GOT3 (cell line): ENCODE measurements around the gene CHCHD5.
A peak's percentile ranks its signal among the peaks of the same experiment; 100 is the strongest.
"Not testable (repeated sequence)": the region's sequence is repeated elsewhere in the genome, so short reads cannot be mapped to it uniquely, and the experiment has no call there.

Experiments used
- DNase-seq: peaks from one replicate; lab custom pipeline; 2025; ENCODE audit warnings: mixed read lengths; lab: John Stamatoyannopoulos, UW

Gene CHCHD5, protein sequence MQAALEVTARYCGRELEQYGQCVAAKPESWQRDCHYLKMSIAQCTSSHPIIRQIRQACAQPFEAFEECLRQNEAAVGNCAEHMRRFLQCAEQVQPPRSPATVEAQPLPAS

DNA sequence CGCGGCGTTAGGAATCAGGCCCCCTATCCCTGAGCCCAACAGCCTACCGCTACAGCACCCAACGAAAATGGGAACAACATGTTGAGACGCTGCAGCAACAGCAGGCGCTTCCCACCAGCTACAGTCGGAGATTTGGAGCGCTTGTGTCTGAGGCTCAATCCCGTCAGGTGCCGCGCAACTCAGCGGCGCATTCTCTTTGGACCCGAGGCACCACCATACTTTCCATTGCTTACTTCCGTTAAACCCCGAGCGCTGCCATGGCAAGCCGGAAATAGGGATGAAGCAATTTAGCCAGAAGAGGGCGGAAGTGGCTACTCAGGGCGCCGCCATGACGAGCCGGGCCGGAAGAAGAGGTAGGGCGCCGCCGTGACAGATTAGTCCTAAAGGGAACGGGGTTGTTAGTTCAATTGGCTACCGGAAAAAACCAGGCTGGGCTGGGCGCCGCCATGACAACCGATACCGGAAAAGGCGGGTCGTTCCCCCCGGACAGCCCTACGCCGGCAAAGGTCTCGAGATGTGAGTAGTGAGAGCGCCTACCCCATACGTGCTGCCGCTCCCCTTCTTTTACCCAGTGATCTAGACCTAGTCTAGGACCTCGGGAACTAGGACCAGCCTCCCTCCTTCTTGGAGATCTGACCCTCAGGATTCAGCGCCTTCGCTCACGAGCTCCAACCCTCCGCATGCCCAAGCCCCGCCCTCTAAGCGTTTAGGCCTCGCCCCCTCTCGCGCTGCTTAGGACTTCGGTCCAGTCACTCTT is at the start of gene CHCHD5:
Gene CHCHD5, plus strand, starts transcription at position 476 of the 757 bp plus-strand sequence. Its CDS starts 39 bp downstream, at position 515.
- DNase-seq = peak; percentile 92

DNA sequence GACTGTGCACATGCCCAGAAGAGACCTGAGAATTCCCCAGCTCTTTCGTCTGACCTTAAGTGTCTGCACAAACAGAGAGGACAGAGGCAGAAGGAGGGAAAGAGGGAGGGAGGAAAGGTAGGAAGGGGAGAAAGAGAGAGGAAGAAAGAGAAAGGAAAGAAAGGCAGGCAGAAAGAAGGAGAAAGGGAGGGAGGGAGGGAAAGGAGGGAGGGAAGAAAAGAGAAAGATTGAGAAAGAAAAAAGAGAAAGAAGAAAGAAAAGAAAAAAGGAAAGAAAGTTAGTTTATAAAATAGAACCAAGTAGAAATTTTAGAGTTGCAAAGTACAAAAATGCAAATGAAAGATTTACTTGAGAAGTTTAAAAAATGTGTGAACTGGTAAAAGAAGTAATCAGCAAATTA is 49.6 kb upstream of the CHCHD5 start:
- no peak for DNase-seq

DNA sequence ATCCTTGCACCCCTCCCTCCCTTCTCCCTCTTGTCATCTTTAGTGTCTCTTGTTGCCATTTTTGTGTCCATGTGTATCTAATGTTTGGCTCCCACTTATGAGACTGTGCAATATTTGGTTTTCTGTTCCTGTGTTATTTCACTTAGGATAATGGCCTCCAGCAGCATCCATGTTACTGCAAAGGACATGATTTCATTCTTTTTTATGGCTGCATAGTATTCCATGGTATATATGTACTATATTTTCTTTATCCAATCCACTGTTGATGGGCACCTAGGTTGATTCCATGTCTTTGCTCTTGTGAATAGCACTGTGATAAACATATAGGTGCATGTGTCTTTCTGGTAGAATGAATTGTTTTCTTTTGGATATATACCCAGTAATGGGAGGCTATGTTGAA is 47.7 kb upstream of the CHCHD5 start:
- DNase-seq = not testable (repeated sequence)

DNA sequence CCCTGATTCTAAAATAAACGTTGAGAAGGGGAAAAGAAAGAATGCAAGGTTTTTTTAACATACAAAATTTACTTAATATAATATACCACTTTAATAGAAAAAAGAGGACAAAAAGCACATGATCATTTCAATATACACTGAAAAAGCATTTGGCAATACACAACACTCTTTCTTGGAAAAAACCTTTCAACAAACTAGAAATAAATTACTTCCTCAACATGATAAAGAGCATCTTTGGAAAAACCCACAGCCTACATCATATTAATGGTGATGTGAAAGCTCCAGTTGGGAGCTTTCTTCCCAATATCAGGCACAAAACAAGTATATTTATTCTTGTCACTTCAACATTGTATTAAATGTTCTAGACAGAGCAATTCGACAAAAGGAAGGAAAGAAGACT is 45.1 kb upstream of the CHCHD5 start:
- no peak for DNase-seq

DNA sequence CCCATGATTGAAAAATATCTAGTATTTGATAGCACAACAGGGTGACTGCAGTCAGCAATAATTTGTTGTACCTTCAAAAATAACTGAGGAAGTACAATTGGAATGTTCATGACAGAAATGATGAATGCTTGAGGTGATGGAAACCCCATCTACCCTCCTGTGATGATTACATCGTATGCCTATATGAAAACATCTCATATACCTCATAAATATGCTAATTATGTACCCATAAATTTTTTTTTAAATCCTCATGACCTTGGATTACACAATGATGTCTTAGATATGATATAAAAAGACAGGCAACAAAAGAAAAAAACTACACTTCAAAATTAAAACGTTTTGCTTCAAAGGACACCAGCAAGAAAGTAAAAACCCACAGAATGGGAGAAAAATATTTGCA is 43.5 kb upstream of the CHCHD5 start:
- no peak for DNase-seq

DNA sequence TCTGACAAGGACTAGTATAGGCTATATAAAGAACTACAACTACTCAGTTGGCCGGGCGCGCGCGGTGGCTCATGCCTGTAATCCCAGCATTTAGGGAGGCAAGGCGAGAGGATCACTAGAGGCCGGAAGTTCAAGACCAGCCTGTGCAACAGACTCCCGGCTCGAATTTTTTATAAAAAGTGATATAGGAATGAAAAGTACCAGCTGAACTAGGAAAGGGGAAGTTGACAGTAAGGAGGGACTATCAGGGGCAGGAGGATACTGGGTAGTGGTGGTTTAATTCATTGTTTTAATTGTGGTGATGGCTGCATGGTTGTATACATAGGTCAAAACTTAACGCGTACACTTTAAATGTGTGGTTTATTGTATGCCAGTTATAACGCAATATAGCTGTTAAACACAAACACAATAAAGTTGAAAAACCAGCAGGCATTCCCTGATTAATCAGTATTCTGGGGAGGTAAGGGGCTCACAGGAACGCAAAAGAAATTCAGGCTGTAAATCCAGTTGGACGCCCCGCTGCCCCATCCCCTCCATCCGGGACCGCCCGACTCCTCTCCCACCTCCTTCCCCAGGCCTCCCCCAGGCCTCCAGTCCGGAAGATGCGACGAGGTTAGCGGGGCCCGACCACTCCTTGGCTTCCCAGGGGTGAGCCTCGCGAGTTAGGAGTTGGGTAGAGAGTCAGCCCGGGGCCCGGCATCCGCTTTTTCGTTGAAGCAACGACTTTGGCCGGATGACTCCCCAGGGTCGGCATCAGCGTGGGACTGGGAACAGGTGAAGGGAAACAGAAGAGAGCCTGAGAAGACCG is 42.9 kb upstream of the CHCHD5 start:
- no peak for DNase-seq

DNA sequence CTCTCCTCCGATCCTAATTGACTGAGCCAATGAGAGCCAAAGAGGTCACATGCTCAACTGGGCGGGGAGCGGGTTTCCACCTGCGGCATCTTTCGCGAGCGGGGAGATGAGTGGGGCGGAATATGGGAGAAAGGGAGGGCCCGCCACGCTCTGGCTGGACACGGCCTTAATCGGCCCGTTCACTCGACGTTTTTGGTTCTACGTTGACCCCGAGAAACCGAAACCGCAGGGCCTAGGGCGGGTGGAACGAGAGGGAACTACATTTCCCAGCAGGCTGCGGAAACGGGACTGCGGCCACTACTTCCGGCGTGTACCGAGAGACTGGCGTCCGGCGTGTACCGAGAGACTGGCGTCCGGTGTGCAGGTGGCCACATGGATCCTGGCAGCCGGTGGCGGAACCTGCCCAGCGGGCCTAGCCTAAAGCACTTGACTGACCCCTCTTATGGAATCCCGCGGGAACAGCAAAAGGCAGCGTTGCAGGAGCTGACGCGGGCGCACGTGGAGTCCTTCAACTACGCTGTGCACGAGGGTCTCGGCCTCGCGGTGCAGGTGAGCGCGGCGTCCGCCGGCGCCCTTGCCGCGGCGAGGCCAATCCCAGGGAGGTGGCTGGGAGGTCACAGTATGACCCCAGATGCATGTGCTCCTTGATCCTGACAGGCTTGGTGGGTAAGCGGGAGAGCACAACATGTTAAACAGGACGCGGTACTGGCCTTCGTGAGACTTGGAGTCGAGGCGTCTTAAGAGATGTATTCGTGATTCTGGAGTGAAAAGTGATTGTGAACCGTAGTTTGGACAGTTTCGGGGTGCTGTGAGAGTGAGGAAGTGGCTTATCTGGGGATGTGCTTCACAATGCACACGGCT is 42.1 kb upstream of the CHCHD5 start, which contains the start of gene POLR1B:
Gene POLR1B, plus strand, starts transcription at position 343 of the 861 bp plus-strand sequence. Its CDS starts 30 bp downstream, at position 373.
- DNase-seq = peak; percentile 51

DNA sequence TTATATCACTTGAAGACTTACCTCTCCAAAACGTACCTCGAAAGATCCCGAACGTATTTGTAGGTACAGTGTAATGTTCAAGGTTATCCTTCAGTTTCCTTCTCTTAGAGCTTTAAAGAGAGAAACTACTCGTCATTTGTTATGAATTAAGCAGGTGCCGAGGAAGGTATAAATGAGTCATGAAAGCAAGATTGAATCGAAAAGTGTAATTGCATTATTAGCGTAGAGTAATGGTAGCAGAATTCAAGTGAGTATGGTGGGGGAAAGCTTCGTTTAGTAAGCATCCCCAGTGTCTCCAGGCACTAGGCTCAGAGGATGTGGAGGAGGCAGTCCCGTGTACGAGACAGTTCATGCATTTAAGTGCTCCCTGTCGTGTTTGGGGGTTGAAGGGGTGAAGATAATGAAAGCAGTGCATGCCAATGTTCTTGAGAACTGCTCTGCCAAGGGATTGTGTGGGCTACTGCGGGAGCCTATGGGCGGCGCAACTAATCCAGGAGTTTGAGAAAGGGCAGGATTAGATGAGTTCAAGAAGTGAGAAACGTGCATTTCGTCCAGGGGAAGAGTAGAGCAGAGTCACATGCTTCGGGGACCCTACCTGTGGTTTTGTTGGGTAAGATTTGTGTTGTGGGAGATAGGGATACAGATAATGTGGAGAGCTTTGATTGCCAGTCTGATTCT is 41.3 kb upstream of the CHCHD5 start:
- DNase-seq = no peak

DNA sequence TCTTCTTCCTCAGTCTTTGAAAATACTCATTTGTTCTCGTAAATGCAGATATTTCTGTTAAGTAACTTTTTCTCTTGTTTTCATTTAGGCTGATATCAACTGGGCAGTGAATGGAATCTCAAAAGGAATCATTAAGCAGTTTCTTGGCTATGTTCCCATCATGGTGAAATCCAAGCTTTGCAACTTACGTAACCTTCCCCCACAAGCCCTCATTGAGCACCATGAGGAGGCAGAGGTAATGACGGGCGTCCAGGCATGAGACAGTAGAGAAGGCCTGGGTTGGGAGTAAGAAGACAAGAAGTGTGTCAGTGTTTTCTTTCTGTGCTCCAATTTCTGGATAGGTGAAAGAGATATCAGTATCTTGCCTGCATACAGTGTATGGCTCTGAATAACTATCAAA is 37.1 kb upstream of the CHCHD5 start:
- DNase-seq = no peak

DNA sequence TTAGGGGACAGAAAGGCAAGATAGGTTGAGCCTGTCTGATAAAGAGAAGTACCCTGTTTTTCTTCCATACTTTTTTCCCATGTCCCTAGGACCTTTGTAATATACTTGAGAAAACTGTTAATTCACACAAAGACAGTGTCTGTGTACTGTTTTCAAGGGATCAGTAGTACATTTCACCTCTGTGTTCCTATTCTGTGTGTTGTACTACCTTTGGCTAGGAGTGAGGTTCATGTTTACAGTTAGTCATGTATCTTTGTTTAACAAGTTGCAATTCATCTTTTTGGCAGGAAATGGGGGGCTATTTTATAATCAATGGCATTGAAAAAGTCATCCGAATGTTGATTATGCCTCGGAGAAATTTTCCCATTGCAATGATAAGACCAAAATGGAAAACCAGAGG is 35.4 kb upstream of the CHCHD5 start:
- DNase-seq = no peak

DNA sequence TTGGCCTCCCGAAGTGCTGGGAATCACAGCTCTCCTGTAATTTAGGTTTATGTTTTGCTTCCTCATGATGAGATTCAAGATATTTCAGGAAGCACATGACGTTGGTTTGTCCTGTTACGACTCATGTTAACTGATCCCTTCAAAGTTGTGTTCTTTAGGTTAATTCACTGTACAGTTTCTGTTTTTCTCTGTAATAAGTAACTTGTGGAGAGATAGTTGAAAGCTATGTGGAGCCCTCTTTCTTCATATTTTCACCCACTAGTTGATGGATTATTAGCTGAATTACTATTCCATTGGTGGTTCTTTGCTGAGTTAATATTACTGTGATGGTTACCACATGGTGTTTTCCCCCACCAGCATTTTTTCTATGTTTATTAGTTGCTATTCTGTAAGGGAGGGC is 18.3 kb upstream of the CHCHD5 start:
- no peak for DNase-seq

DNA sequence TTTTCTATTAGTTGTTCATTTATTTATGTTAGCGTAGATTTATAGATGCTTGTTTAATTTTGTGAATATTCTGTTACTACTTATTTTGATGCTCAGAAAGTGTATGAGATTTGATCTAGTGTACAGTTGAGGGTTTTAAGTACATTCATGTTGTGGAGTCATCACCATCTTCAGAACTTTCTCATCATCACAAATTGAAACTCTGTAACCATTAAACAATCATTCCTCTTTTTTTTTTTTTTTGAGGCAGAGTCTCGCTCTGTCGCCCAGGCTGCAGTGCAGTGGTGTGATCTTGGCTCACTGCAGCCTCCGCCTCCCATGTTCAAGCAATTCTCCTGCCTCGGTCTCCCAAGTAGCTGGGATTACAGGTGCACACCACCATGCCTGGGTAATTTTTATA is 17.9 kb upstream of the CHCHD5 start:
- not testable (repeated sequence) for DNase-seq

DNA sequence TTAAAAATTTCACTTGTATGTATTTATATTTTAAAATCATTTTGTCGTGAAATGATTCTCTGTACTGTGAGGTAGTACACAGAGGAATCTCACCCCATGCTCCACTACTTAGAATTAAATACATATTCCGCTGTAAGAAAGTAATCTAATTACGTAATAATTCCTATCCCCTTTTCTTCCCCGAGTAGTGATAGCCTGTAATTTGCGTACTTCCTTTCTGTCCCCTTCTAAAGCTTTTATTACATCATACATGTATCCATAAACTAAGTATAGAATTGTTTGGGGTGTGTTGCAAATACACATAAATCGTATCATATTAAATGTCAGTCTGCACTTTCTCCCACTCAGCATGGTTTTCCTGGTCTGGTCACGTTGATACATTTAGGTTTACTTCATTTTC is 12.4 kb upstream of the CHCHD5 start:
- DNase-seq = no peak

DNA sequence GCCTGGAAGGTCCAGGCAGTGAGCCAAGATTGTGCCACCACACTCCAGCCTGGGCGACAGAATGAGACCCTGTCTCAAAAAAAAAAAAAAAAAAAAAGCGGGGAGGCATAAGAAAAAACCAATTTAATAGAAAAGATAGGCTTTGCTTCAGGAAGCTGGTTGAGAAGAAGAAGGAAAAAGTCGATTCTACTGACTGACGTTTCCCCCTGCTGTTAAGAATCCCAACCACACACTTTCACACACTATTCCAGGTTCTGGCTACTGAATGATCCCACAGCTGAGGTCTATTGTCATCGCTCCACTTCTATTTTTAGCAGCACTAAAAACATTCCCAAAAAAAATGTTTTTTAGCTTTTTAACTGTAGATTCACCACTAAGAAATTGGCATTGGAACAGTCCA is 6.7 kb upstream of the CHCHD5 start:
- DNase-seq = no peak

DNA sequence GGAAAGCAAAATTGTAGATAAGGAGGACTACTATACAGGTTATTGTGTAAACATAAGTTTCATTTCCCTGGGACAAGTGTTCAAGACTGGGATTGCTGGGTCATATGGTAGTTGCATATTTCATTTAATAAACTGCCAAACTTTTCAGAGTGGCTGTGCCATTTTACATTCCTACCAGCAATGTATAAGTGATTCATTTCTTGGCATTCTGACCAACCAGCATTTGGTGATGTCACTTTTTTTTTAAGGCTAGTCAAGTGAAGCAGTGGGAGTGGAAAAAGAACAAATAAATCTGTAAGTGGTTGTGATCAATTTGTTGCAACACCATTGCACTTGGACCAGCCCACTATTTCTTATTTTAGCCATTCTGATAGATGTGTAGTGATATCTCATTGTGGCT is 5.2 kb upstream of the CHCHD5 start:
- DNase-seq = no peak

DNA sequence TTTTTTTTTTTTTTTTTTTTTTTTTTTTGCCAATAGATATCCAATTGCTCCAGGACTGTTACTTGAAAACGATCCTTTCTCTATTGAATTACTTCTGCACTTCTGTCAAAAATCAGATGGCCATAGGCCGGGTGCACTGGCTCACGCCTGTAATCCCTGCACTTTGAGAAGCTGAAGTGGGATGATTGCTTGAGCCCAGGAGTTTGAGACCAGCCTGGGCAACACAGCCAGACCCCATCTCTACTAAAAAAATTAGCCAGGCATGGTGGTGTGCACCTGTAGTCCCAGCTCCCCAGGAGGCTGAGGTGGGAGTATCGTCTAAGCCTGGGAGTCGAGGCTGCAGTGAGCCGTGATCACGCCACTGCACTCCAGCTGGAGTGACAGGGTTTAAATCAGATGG is 4.3 kb upstream of the CHCHD5 start:
- DNase-seq = no peak

DNA sequence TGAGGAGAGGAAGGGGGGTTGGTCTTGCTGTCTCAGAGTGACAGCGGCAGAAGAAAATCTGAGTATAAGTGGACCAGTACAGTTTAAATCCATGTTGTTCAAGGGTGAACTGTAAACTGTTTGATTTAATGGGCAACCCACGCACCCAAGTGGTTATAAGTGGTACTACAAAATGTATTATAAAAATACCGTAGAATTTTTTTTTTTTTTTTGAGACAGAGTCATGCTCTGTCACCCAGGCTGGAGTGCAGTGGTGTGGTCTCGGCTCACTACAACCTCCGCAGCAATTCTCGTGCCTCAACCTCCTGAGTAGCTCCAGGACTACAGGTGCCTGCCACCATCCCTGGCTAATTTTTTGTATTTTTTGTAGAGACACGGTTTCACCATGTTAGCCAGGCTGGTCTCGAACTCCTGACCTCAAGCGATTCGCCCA is 2.1 kb upstream of the CHCHD5 start:
- no peak for DNase-seq

DNA sequence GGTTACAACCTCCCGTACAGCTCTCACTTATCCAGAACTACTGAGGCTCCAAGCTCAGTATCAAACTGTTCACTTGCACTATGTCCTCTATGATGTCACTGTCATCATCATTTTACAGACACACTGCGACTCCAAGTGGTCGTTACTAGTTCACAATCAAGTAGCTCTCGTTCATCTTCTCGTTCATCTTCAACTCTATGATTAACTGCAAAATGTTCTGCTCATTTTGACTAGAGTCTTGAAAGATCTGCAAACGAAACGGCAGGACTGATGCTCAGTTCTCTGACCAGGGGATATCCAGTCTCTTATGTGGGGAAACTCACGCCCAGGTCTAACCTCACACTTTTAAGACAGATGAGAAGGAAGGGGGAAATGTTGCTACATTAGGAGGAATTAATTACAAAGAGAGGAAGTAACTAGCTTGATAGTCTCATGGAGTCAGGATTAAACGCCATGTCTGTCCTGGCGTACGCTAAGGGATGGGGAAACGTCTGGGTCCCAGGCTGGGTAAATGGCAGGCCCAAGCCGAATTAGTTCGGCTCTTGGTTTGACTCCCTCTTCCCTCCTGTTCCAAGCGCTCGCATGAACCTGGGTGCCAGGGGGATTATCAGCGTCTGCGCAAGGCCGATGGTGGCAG is 794 bp upstream of the CHCHD5 start:
- no peak for DNase-seq

DNA sequence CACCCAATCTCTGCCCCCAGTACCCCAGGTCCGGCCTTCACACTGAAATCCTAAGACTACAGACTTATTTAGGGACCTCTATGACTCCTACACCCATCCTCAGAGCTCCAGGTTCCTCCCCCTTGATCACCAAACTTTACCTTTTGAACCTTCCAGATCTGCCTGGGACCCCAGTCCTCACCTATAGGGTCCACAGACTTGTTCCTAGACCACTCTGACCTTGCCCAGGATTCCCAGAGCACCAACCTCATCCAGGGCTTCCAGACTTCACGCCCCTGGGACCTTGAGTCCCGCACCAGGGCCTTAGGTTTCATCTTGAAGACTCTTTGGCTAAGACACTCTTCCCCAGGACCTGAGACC is 462 bp downstream of the CHCHD5 start:
- no peak for DNase-seq

DNA sequence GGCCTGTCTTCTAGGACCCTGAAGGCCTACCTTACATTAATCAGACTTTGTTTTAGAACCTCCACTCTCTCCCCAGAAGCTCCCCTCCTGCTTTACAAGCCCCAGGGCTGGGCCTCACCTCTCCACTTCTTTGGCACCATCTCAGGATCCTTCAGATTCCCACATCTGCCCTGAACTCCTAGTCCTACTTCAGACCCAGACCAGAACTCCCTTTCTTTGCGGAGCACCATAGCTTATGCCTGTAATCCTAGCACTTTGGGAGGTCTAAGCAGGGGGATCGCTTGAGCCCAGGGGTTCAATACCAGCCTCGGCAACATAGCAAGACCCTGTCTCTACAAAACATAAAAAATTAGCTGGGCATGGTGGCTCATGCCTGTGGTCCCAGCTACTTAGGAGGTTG is 991 bp downstream of the CHCHD5 start:
- DNase-seq = no peak

DNA sequence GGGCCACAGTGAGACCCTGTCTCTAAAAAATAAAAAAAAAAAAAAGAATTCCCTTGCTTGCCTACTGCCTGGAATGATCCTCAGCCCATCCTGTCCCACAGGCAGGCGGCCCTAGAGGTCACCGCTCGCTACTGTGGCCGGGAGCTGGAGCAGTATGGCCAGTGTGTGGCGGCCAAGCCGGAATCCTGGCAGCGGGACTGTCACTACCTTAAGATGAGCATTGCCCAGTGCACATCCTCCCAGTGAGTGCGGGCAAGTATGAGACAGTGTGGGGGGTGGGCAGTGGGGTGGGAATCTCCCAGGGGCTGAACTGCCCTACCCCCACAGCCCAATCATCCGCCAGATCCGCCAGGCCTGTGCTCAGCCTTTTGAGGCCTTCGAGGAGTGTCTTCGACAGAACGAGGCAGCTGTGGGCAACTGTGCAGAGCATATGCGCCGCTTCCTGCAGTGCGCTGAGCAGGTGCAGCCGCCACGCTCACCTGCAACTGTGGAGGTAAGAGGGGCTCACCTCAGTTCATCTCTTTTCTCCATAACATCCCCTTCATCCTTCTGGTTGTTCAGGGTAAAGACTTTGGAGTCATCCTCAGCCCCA is 1.6 kb downstream of the CHCHD5 start:
- no peak for DNase-seq
